BJ (cell line): Measurements from ENCODE around the gene ADM5. TPM values are rescaled to one million over a fixed set of nuclear protein-coding genes. Genes with fewer than 3 reads are reported as not detected.

ENCODE experiments used
- CTCF ChIA-PET: fragments of 350-600 bp; formaldehyde crosslinking; extraction: SDS; loops from one replicate; lab custom pipeline; 2021; ENCODE audit warnings: antibody characterized with exemption, inconsistent platforms; lab: Yijun Ruan, JAX
- POLR2A ChIA-PET: fragments of 300-600 bp; sonication (Branson Sonifier 250); formaldehyde crosslinking; extraction: SDS; loops from one replicate; lab custom pipeline; 2021; ENCODE audit warnings: antibody characterized with exemption; lab: Charles Lee
- DNase-seq: peaks from one replicate; pipeline ENCODE4 v3.0.0-alpha.2; 2011; ENCODE audit warnings: low read depth
- H3K27me3 ChIP-seq: 2 replicates; pipeline ENCODE4 v1.6.0; 2011; ENCODE audit warnings: low read length; ENCODE audit not compliant: control insufficient read depth, insufficient read depth
- H3K36me3 ChIP-seq: 2 replicates; pipeline ENCODE4 v1.5.1; 2011; ENCODE audit warnings: low read length; ENCODE audit not compliant: control insufficient read depth, insufficient read depth
- H3K4me3 ChIP-seq: 2 replicates; pipeline ENCODE4 v1.5.1; 2011; ENCODE audit warnings: low read depth, mild to moderate bottlenecking, control low read depth, low read length
- polyA plus RNA-seq: library from polyadenylated mRNA; depleted of rRNA; stranded (reverse); fragments of >200 nt; gene quantifications from 2 replicates; pipeline ENCODE4 v1.2.3, GENCODE V29; 2011
- TF ChIP-seq, protein P1 (sequence below): IDR thresholded peaks from 2 replicates; pipeline ENCODE4 v1.5.1; 2011; ENCODE audit warnings: low read depth, mild to moderate bottlenecking, control low read depth, inconsistent platforms, low read length, moderate library complexity; ENCODE audit not compliant: insufficient read depth

Gene ADM5
- polyA plus RNA-seq, 1 experiment = 0.39 TPM

DNA sequence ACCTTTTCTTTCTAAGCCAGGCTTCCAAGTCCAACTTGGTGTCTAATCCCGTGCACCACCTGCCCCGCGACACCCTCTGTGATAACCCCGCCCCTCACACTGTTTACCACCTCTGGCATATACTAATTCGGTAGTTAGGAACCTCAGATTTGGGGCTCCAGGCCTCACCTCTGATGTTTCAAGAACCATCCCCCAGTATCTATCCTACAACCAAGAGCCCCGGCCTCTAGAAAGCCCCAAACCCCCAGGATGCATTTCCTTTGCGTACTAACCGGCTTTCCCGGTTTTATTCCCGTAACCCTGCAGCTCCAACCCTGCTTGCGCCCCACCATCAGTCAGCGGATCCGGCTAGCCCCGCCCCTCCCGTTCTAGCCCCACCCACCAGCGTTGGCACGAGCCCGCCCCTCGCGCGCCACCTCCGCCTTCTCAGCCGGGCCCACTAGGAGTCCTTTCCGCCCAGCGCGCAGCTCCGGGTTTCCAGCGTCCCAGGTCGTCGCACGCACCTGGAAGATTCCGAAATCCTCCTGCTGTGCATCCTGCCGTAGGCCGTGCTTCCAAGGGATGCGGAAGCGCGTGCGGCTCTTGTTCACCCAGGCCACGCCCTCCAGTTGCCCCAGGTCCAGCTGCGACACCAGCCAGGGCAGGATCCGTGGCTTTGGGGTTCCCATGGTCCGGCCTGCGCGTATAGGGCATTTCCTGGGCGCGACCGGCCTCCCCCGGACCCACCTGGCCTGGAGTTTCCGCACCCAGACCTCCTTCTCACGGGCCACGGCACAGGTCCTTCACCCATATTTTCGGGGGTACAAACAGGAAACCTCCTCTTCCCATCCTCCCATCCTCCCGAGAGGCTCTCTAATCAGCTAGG, 25.0 kb upstream of the ADM5 start:
- no peak for DNase-seq
- TF ChIP-seq, protein P1, sequence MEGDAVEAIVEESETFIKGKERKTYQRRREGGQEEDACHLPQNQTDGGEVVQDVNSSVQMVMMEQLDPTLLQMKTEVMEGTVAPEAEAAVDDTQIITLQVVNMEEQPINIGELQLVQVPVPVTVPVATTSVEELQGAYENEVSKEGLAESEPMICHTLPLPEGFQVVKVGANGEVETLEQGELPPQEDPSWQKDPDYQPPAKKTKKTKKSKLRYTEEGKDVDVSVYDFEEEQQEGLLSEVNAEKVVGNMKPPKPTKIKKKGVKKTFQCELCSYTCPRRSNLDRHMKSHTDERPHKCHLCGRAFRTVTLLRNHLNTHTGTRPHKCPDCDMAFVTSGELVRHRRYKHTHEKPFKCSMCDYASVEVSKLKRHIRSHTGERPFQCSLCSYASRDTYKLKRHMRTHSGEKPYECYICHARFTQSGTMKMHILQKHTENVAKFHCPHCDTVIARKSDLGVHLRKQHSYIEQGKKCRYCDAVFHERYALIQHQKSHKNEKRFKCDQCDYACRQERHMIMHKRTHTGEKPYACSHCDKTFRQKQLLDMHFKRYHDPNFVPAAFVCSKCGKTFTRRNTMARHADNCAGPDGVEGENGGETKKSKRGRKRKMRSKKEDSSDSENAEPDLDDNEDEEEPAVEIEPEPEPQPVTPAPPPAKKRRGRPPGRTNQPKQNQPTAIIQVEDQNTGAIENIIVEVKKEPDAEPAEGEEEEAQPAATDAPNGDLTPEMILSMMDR = peak; percentile 30; the same call in 1 of the 2 replicates
- H3K36me3 ChIP-seq = peaks cover 12% of the 10 kb centered on the region
- peak overlapping the region; percentile 76 for H3K4me3 ChIP-seq
- CTCF ChIA-PET = interaction anchor here (0.6 to 3.0 kb wide), 6 partner anchors 9 to 118 kb away, joined by 3 to 22 read pairs (median 5); partner anchors contain the start of gene PRMT1
- no peaks in the 10 kb centered on the region for H3K27me3 ChIP-seq
- POLR2A ChIA-PET = interaction anchor here (0.6 to 0.7 kb wide), 2 partner anchors 22 to 137 kb away, joined by 4 to 5 read pairs; partner anchors contain the start of genes RCN3 and SCAF1

DNA sequence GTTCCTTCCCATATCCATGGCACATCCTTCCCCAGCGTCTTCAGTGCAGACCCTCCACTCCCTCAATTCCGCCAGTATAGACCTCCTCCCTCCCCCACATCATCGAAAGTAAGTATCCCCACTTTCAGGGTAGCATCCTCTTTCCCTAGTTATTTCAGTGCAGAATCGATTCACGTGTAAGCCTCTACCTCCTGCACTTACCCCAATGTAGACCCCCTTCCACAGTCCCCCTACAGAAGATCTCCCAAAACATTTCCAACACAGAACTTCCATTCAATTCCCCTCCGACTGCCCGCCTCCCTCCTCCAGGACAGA, 24.4 kb upstream of the ADM5 start:
- POLR2A ChIA-PET = no interaction called here
- Histone ChIP-seq H3K4me3 (peak overlapping the region; percentile 76), H3K27me3 (no peaks in the 10 kb centered on the region), H3K36me3 (peaks cover 12% of the 10 kb centered on the region)
- no peak for DNase-seq
- TF ChIP-seq, protein P1 = no peak
- CTCF ChIA-PET = interaction anchor here (1.6 to 3.0 kb wide), 3 partner anchors 8 to 18 kb away, joined by 5 to 22 read pairs (median 7); partner anchors contain the start of gene PRMT1

DNA sequence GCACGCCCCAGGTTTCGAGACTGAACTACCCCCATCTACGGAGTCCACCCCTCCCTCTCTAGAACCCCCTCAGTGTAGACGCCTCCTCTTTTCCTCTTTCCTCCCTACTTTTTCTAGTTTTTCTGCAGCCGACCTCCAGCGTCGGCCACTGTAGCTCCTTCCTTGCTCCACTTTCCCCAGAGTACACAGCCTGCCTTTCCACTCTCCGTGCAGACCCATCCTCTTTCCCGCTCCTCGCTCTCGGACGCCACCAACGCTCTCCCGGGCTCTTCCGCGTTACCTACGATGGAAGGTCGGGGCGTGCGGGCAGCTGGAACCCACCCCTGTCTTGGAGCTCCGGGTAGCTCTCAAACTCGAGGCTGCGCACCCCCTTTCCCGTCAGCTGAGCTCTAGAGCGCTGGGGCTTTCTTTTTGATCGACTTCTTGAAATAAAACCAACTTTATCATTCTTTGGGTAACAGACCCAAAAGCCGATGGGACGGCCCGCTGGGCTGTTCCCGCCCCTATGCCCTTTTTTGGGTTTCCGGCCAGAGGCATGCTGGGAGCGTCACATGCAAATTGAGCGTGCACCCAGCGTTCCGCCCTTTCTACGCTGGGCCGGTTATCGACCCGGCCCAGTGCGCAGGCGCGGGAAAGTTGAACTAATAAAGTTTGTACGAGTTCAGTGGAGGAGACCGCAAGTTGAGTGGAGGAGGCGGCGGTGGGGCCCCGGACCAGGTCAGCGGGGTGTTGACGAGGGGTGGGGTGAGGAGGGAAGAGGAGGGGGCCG, 23.9 kb upstream of the ADM5 start, which contains the start of the genes BCL2L12 and IRF3:
Gene BCL2L12, plus strand, starts transcription at position 583 of the 769 bp plus-strand sequence. CDS start 760 bp downstream, outside the sequence.
Gene IRF3, minus strand, starts transcription at position 507 of the 769 bp plus-strand sequence. CDS start 1,019 bp downstream, outside the sequence.
- POLR2A ChIA-PET = no interaction called here
- no peaks in the 10 kb centered on the region for H3K27me3 ChIP-seq
- H3K4me3 ChIP-seq = peak within 1 kb of the TSS; percentile 76
- peaks cover 10% of the 10 kb centered on the region for H3K36me3 ChIP-seq
- TF ChIP-seq, protein P1 = no peak
- CTCF ChIA-PET = interaction anchor here (1.6 to 3.0 kb wide), 2 partner anchors 7 to 11 kb away, joined by 7 to 22 read pairs; partner anchors contain the start of gene PRMT1
- peak; percentile 79 for DNase-seq

DNA sequence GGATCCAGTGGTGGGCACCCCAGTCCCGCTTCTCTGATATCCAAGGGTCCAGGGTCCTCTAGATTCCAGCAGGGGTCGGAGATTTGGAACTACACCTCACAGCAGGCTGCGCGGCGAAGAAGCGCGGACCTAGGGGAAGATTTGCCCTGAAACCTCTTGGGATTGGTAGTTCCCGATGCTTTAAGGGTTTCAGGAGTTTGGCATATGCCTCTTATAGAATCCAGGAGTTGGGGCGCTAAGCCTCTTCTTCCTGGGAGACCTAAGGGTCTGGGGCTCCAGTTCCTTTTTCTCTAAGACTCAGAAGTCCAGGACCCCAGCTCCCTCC, 23.3 kb upstream of the ADM5 start:
- peaks cover 8% of the 10 kb centered on the region for H3K36me3 ChIP-seq
- no peak for DNase-seq
- ChIA-PET CTCF (interaction anchor here (3.0 kb wide), 1 partner anchor 10 kb away, joined by 22 read pairs; the partner anchor contains the start of gene PRMT1), POLR2A (no interaction called here)
- peak overlapping the region; percentile 76 for H3K4me3 ChIP-seq
- H3K27me3 ChIP-seq = no peaks in the 10 kb centered on the region
- TF ChIP-seq, protein P1 = peak; percentile 13; the same call in 1 of the 2 replicates

DNA sequence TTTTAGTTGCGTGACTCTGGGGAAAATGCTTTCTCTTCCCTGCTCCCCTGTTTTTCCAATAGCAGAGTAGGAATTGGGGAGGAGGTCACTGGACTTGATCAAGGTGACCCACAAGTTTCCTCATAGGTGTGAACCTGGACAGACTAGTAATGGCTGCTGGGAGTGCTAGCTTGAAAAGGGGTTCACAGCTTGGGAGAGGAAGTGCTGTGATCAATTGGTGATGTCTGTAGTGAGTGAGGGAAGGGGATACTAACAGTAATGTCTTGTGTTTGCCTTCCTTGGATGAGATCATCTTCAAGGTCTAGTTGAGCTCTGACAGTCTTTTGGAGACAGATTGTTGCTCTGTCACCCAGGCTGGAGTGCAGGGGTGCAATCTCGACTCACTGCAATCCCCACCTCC, 21.9 kb upstream of the ADM5 start:
- peaks cover 6% of the 10 kb centered on the region for H3K36me3 ChIP-seq
- H3K4me3 ChIP-seq = no peak overlapping the region
- TF ChIP-seq, protein P1 = no peak
- no peaks in the 10 kb centered on the region for H3K27me3 ChIP-seq
- ChIA-PET POLR2A (no interaction called here), CTCF (no interaction called here)
- DNase-seq = no peak
